HG02943 (cell line): ENCODE data around the gene ARNT2.

ENCODE experiments used
- ATAC-seq: cut with Tn5 transposase; IDR thresholded peaks from one replicate; pipeline ENCODE4 v1.9.1; 2021; ENCODE audit warnings: mild to moderate bottlenecking, low read depth, moderate library complexity; ENCODE audit not compliant: unreplicated experiment

The ARNT2 gene

DNA sequence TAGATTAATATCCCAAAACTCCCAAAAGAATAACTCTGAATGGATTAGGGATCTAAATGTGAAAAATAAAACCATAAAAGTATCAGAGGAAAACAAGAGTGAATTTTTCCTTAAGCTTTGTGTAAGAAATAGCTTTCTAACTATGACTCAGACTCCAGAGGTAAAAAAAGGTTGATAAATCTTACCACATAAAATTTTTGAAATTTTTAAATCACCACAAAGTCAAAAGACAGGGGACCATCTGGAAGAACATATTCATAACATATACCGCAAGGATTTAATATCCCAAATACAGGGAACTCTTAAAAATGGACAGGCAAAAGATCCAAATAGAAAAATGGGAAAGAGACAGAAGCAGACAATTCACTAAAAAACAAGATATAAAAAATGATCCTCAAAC, 145.0 kb downstream of the ARNT2 start:
- ATAC-seq: no peak

GRCh38 chr15:80549654-80550053, 145.5 kb downstream of the ARNT2 start:
- no peak for ATAC-seq

GRCh38 chr15:80550219-80550907, 146.2 kb downstream of the ARNT2 start:
- no peak for ATAC-seq

DNA sequence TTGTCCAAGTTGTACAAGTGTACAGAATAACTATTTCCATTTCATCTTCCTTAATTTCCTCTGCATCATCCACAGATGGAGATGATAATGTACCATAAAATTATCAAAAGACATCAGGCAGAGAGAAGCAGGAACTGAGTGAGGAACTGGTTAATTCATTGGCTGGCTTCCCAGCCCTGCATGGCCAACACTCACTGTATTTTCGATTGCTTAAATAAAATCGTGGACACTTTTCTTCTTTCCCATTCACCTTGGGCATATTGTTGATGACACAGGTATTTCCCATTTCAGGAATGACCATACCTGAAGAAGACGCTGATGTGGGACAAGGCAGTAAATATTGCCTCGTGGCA, 146.7 kb downstream of the ARNT2 start:
- ATAC-seq: no peak

DNA sequence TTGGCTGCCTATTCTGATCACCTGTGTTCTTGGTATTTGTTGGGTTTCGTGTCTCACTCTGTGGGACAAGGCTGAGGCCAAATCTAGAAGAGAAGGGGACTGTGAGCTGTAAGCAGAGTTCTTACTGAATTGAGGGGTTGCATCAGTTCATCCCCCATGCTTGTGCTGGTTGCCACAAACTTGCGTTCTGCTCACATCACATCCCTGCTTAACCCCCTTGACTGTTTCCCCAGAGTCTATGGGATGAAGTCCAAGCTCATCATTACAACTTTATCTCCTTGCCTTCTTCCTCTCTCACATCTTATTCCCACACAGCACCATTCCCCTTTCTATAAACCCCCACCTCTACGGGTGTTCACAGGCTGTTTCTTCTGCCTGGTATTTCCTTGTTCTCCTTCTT, 147.2 kb downstream of the ARNT2 start:
- ATAC-seq: no peak

GRCh38 chr15:80554560-80554959, 150.4 kb downstream of the ARNT2 start:
- ATAC-seq: no peak

DNA sequence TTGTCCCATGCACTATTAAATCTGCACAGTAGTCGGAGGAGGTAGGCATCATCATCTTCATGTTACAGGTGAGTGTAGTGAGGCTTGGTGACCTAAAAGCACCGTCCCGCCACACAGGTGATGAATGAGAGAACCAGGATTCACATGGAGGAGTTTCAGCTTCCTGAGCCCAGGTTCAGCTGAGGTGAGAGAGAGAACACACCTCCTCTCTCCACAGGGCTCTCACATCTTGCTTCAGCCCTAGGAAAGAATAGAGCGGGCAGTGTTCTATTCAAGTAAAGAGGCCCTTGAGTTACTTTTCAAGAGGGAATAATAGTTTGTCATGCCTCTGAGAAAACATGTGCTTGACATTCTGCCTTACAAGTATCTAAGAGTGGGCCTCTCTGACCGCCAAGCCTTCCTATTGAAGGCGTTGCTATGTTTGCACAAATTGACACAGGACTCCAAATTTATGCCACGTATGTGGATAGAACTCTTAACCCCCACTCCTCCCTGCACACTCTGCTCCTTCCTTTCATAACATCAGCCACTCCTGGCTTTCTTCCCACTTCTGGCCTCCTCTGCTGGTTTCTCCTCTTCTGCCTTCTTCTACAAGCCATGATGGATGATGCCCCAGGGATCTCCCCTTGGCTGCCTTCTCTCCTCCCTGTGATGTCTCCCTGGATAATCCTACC, 152.6 kb downstream of the ARNT2 start:
- no peak for ATAC-seq

DNA sequence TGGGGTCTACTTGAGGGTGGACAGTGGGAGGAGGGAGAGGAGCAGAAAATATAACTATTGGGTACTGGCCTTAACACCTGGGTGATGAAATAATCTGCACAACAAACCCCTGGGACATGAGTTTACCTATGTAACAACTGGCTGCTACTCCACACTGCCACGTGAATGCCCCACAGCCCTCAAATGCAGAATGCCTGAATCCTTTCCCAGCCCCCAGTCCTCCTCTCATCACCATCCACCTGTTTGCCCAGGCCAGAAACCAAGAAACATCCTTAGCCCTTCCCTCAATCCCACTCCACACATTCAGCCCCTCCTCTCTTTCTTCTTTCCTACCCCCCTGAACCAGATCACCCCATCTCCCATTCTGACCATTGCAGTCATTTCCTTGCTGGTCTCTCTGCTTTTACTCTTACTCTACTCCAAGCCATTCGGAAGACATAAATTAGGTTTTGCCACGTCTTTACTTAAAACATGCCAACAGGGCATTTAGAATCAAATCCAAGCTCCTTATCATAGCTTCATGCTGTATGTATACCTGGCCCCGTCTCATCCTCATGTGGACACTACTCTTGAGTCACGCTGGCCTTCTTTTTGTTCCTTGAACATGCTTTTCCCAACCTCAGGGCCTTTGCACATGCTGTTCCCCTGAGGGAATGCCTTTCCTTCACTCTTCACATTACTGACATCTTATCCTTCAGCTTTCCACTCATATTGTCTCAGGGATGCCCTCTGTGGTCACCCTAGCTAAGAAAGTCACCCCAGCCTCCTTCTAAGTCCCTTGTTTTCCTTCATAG, 153.5 kb downstream of the ARNT2 start:
- ATAC-seq: no peak

GRCh38 chr15:80558631-80559319, 154.6 kb downstream of the ARNT2 start:
- ATAC-seq: no peak

- no peak for ATAC-seq
Observed at GRCh38 chr15:80559320-80559693, 155.1 kb downstream of the ARNT2 start.

GRCh38 chr15:80559761-80560160, 155.6 kb downstream of the ARNT2 start:
- ATAC-seq: no peak

DNA sequence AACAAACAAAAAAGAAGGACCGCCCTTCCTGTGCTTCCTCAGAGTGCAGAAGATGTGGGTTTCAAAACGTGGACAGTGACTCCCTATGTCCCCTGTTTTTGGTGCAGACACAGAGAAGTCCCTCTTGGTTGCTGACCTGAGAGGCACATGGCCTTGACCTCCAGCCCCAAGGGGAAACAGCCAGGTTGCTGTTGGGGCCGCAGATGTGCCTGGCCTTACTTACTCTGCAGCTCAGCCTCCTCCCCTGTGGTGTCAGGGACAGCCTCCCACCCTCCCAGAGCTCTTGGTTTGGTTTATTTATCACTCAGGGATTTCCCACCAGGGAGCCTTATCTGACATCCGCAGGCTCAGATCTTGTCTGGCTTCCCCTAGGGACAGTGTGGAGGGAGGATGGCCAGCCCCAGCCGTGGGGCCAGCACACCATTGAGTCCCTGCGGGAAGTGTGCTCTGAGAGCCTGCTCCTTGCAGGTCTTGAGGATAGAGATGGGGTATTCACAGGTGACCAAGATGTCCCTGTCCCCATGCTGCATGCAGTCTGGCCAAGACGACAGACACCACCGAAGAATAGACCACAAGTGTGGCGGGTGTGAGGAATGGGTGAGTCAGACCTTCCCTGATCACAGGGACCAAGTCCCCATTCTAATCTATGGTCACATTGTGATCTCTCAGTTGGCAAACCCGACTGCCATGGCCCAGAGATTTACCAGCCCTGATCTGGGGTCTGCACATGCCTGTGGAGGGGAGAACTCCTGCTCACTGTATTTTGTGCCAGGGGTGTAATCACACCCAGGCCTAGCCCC, 156.6 kb downstream of the ARNT2 start:
- no peak for ATAC-seq

DNA sequence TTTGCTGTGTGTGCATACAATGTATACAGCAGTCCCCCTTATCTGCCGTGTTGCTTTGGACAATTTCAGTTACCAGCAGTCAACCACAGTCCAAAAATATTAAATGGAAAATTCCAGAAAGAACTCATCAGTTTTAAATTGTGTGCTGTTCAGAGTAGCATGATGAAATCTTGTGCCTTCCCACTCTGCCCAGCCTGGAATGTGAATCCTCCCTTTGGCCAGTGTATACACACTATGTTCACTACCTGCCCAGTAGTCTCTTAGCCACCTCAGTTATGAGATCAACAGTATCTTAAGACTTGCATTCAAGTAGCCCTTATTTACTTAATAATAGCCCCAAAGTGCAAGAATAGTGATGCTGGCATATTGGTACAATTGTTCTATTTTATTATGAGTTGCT, 157.3 kb downstream of the ARNT2 start:
- no peak for ATAC-seq

DNA sequence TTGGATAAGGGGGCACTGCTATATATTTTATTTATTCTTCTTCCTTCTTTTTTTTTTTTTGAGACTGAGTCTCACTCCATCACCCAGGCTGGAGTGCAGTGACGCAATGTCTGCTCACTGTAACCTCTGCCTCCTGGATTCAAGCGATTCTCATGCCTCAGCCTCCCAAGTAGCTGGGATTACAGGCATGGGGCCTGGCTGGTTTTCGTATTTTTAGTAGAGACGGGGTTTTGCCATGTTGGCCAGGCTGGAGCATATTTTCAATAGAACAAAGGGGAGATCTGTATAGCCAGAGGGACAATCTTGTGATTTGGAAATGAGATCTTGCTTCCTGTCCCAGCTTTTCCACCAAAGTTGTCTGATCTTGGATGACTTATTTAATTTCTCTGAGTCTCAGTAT, 157.9 kb downstream of the ARNT2 start:
- no peak for ATAC-seq

DNA sequence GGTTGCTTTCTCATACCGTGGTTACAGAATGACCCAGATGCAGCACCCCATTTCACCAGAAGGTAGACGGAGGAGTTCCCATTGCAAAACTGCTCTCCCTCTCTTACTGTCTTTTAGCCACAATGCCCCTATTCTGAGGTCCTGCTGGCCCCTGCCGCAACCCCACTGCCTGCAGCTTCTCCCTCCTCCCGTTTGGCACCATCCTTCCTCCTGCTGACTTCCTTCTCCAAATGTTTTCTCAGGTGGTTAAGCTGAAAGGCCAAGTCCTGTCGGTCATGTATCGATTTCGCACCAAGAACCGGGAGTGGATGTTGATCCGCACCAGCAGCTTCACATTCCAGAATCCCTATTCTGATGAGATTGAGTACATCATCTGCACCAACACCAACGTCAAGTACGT, 158.7 kb downstream of the ARNT2 start:
- no peak for ATAC-seq

- no peak for ATAC-seq
Observed at GRCh38 chr15:80563372-80563997, 159.3 kb downstream of the ARNT2 start.

GRCh38 chr15:80564056-80564455, 159.9 kb downstream of the ARNT2 start:
- no peak for ATAC-seq

GRCh38 chr15:80565398-80565797, 161.2 kb downstream of the ARNT2 start:
- no peak for ATAC-seq

DNA sequence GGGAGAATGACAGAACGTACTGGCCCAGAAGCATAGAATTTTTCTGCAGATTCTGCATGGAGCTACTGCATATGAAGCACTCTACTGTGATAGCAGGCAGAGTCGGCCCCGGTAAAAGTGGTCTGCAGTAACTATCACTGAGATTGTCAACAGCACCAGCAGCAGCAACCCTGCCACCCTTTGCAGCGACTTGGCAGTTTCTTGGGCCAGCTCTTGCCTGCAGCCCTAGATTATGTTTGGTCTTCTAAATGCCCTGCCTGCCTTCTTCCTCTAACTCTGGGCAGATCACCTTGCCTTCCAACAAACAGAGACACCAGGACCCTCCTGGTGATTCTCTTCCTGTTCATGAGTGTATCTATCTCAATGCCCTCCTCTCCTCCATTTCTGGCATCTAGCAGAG, 161.8 kb downstream of the ARNT2 start:
- ATAC-seq: no peak

- ATAC-seq: no peak
Observed at GRCh38 chr15:80567721-80568157, 163.6 kb downstream of the ARNT2 start.
